ENCODE measurements around the gene MSTN.

DNA sequence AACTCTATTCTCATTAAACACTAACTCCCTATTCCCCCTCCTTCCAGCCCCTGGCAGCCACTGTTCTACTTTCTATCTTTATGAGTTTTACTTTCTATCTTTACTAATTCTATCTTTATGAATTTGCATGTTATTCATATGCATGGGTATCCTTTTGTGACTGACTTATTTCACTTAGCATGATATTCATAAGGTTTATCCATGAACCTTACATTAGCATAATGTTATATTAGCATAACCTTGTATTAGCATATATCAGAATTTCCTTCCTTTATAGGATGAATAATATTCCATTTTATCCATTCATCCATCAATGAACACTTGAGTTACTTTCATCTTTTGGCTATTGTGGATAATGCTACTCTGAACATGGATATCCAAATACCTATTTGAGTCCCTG lies 41.8 kb downstream of the MSTN start:
- TF ChIP-seq, protein P1, sequence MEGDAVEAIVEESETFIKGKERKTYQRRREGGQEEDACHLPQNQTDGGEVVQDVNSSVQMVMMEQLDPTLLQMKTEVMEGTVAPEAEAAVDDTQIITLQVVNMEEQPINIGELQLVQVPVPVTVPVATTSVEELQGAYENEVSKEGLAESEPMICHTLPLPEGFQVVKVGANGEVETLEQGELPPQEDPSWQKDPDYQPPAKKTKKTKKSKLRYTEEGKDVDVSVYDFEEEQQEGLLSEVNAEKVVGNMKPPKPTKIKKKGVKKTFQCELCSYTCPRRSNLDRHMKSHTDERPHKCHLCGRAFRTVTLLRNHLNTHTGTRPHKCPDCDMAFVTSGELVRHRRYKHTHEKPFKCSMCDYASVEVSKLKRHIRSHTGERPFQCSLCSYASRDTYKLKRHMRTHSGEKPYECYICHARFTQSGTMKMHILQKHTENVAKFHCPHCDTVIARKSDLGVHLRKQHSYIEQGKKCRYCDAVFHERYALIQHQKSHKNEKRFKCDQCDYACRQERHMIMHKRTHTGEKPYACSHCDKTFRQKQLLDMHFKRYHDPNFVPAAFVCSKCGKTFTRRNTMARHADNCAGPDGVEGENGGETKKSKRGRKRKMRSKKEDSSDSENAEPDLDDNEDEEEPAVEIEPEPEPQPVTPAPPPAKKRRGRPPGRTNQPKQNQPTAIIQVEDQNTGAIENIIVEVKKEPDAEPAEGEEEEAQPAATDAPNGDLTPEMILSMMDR (conservative IDR thresholded peaks at IDR 0.05; ENCODE audit: low read length), result no peak
- TF ChIP-seq EZH2phosphoT487 (IDR thresholded peaks at IDR 0.05; ENCODE audit: borderline replicate concordance), result no peak
